Sigmoid colon (tissue), 7 donors: ENCODE results near the gene IPCEF1. TPM values are rescaled to one million over a fixed set of nuclear protein-coding genes. Genes with fewer than 3 reads are reported as not detected.
"Not testable (repeated sequence)": the region's sequence is repeated elsewhere in the genome, so short reads cannot be mapped to it uniquely, and the experiment has no call there.

Experiments
- DNase-seq: peaks from one replicate; pipeline ENCODE4 v3.0.0-alpha.2; 2019
- H3K27ac ChIP-seq, 4 donors: fragments of 200-600 bp; sonication (generic); one replicate each; pipeline ENCODE4 v1.5.1; 2016 to 2019; ENCODE audit warnings: mild to moderate bottlenecking in 1 of 4
- H3K27me3 ChIP-seq, 3 donors: fragments of 200-600 bp; sonication (generic); one replicate each; pipeline ENCODE4 v1.5.1; 2019; ENCODE audit warnings: mild to moderate bottlenecking in 1 of 3
- H3K36me3 ChIP-seq, 4 donors: fragments of 200-600 bp; sonication (generic); one replicate each; pipeline ENCODE4 v1.5.1; 2016 to 2019
- H3K4me1 ChIP-seq, 4 donors: fragments of 200-600 bp; sonication (generic); one replicate each; pipeline ENCODE4 v1.5.1; 2017 to 2019
- H3K4me3 ChIP-seq, 4 donors: fragments of 200-600 bp; sonication (generic); one replicate each; pipeline ENCODE4 v1.5.1; 2017 to 2019; ENCODE audit warnings: mild to moderate bottlenecking in 2 of 4, moderate library complexity in 1 of 4
- H3K9me3 ChIP-seq, 4 donors: fragments of 200-600 bp in 3 of 4; sonication (generic) in 3 of 4; one replicate each; pipeline versions ENCODE4 v1.5.1 to v1.6.1; 2013 to 2019
- EP300 ChIP-seq, 4 donors: sonication (generic); formaldehyde crosslinking; IDR thresholded peaks; one replicate each; pipeline ENCODE4 v1.6.1; 2017; ENCODE audit warnings: antibody characterized with exemption in 4 of 4
- POLR2A ChIP-seq, 2 donors: fragments of 450-650 bp; IDR thresholded peaks; one replicate each; pipeline ENCODE4 v1.6.1; 2016; ENCODE audit warnings: antibody characterized with exemption in 2 of 2, mild to moderate bottlenecking in 2 of 2, moderate library complexity in 2 of 2
- POLR2AphosphoS5 ChIP-seq, 4 donors: sonication (generic); formaldehyde crosslinking; IDR thresholded peaks; one replicate each; pipeline ENCODE4 v1.6.1; 2017; ENCODE audit warnings: antibody characterized with exemption in 4 of 4
- WGBS, 2 donors: extraction: QIAGEN DNeasy Blood & Tissue Kit; methylation state at CpG; one replicate each; pipeline ENCODE4 v1.1.7; 2013; 5-methylcytosine and 5-hydroxymethylcytosine counted together
- intact Hi-C: fragments of 100-400 bp; cut with DNase I; formaldehyde crosslinking; loops from one replicate; pipeline ENCODE4 v1.15.1; 2023
- polyA plus RNA-seq, 3 donors: library from polyadenylated mRNA; stranded (reverse); fragments of 200-250 nt; gene quantifications; one replicate each; pipeline ENCODE4 v1.2.3, GENCODE V29; 2013
- total RNA-seq, 4 donors: library from RNA; depleted of rRNA; stranded (reverse); fragments of >200 nt; gene quantifications; one replicate each; pipeline ENCODE4 v1.1.0, GENCODE V29; 2016
- TF ChIP-seq, protein P1 (sequence below), 4 experiments: fragments of 450-650 bp in 3 of 4; fragments of 200-600 bp in 1 of 4; IDR thresholded peaks; one replicate each; pipeline ENCODE4 v1.5.1; 2016 to 2019; ENCODE audit warnings: antibody characterized with exemption in 4 of 4, mild to moderate bottlenecking in 3 of 4, moderate library complexity in 2 of 4
- donor health status: healthy with polysubstance abuse.
- donor health status: Bipolar disorder and iron deficiency.
- donor health status: healthy.

The IPCEF1 gene
- total and polyA plus RNA-seq, 7 donors = 0.28 to 5.5 (median 0.71) TPM

DNA sequence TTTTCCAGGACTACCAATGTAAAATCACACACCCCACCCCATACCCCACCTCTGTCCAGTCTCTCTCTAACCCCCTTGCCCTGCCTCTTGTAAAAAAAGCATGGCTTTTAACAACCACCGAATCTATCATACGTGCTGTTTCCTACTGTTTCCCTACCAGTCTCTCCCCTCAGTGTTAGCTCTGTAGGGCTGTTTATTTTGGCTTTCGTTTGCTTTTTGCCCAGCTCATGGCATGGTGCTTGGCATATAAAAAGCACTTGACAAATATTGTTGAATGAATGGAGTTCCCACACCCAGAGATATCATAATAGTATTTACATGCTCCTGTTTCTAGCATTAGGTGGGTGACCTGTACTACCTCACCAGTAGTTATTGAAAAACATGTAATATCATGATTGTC lies 169.4 kb downstream of the IPCEF1 start:
- Histone ChIP-seq H3K27me3 (no peaks in the 10 kb centered on the region), H3K4me3 (no peak overlapping the region), H3K36me3 (no peaks in the 10 kb centered on the region), H3K27ac (no peak overlapping the region), H3K9me3 (no peaks in the 10 kb centered on the region), H3K4me1 (no peaks in the 10 kb centered on the region)
- 22 to 82% methylated on average over 3 of the region's 3 CpGs for WGBS, 2 donors
- TF ChIP-seq, protein P1, sequence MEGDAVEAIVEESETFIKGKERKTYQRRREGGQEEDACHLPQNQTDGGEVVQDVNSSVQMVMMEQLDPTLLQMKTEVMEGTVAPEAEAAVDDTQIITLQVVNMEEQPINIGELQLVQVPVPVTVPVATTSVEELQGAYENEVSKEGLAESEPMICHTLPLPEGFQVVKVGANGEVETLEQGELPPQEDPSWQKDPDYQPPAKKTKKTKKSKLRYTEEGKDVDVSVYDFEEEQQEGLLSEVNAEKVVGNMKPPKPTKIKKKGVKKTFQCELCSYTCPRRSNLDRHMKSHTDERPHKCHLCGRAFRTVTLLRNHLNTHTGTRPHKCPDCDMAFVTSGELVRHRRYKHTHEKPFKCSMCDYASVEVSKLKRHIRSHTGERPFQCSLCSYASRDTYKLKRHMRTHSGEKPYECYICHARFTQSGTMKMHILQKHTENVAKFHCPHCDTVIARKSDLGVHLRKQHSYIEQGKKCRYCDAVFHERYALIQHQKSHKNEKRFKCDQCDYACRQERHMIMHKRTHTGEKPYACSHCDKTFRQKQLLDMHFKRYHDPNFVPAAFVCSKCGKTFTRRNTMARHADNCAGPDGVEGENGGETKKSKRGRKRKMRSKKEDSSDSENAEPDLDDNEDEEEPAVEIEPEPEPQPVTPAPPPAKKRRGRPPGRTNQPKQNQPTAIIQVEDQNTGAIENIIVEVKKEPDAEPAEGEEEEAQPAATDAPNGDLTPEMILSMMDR (IDR thresholded peaks at IDR 0.05) = no peak
- TF ChIP-seq POLR2A (IDR thresholded peaks at IDR 0.05) = no peak
- no peak for TF ChIP-seq EP300 (IDR thresholded peaks at IDR 0.05)
- no peak for TF ChIP-seq POLR2AphosphoS5 (IDR thresholded peaks at IDR 0.05)
- intact Hi-C loops = no loop called here
- DNase-seq = no peak

DNA sequence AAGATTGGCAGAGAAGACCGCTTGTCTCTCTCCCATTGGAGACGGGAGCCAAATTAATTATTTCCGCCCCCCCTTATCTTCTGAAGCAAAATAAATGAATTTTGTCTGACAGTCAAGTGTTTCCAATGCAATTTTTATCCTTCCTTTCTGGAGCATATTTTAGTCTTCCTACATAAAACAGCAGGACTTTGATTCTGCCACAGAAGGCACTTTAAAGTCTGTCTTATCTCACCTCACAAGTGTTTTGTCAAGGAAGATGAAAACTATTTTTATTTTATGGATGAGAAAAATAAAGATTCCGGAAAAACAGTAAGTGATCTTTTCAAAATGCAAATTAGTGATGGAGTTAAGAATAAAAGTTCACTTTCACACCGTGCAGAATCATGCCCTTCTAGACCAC lies 177.2 kb downstream of the IPCEF1 start:
- no peak overlapping the region for H3K4me3 ChIP-seq
- peaks cover 0 to 2% (median 0%) of the 10 kb centered on the region in 4 donors for H3K9me3 ChIP-seq
- no peak overlapping the region for H3K27ac ChIP-seq
- intact Hi-C loops = no loop called here
- no peaks in the 10 kb centered on the region for H3K36me3 ChIP-seq
- no peaks in the 10 kb centered on the region for H3K27me3 ChIP-seq
- TF ChIP-seq, protein P1 (IDR thresholded peaks at IDR 0.05) = no peak
- no peak for TF ChIP-seq POLR2A (IDR thresholded peaks at IDR 0.05)
- no peak for TF ChIP-seq POLR2AphosphoS5 (IDR thresholded peaks at IDR 0.05)
- no peak for TF ChIP-seq EP300 (IDR thresholded peaks at IDR 0.05)
- H3K4me1 ChIP-seq = no peaks in the 10 kb centered on the region
- WGBS, 2 donors = 80 to 90% methylated on average over 5 of the region's 5 CpGs
- no peak for DNase-seq

DNA sequence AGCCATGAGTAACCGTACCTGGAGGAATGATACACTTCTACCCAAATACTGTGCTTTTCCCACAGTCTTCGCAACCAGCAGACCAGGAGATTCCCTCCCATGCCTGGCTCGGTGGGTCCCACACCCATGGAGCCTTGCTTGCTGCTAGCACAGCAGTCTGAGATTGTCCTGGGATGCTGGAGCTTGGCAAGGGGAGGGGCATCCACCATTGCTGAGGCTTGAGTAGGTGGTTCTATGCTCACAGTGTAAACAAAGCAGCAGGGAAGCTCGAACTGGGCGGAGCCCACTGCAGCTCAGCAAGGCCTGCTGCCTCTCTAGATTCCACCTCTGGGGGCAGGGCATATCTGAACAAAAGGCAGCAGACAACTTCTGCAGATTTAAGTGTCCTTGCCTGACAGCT lies 184.2 kb downstream of the IPCEF1 start:
- H3K4me3 ChIP-seq, H3K9me3 ChIP-seq, DNase-seq, H3K36me3 ChIP-seq, H3K27me3 ChIP-seq, H3K27ac ChIP-seq, H3K4me1 ChIP-seq, intact Hi-C loops: not testable (repeated sequence)
- 79 to 86% methylated on average over 5 of the region's 5 CpGs for WGBS, 2 donors

DNA sequence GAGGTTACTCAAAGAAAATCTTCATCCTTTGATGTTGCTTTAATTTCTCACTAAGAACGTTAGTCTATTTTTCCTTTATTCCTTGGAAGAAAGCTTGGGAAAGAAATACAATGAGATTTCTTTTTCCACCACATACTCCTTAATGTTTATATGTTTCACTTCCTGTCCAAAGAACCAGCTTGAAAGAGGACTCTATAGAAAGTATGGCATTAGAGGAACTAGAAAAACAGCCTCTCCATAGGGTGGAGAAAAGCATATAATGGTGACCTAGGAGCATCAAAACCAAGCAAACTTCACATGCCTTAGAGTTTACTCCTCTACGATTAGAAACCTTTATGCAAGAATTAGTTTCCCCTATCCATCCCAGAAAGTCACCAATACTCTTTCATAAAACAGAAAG lies 186.5 kb downstream of the IPCEF1 start:
- no peaks in the 10 kb centered on the region for H3K27me3 ChIP-seq
- no peak for DNase-seq
- H3K36me3 ChIP-seq = no peaks in the 10 kb centered on the region

DNA sequence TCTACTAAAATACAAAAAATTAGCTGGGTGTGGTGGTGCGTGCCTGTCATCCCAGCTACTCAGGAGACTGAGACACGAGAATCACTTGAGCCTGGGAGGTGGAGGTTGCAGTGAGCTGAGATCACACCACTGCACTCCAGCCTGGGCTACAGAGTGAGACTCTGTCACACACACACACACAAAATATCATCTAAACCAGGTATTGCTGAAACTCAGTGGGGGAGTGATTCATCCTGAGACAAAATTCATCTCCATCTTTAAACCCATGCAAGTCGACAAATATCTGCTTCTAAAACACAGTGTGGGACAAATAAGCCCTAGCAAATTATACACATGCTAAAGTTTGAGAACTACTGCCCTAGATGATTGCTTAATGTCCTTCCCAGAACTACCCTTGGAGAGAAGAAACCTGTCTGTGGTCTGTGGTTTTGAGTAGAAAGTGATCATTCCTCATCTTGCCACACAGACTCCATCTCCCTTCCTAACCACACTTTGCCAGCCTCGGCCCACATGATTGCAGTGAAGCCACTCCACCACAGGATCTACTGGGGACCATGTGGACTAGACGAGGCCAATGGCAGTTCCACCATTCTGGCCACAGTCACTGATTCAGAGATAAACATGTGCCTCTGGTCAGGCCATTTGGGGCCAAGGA lies 187.3 kb downstream of the IPCEF1 start:
- Histone ChIP-seq H3K9me3 (no peaks in the 10 kb centered on the region), H3K4me1 (peaks cover 0 to 10% (median 8%) of the 10 kb centered on the region in 4 donors), H3K4me3 (no peak overlapping the region), H3K27ac (no peak overlapping the region), H3K36me3 (no peaks in the 10 kb centered on the region), H3K27me3 (no peaks in the 10 kb centered on the region)
- intact Hi-C loops = no loop called here
- 75 to 91% methylated on average over 5 of the region's 5 CpGs for WGBS, 2 donors
- TF ChIP-seq, protein P1 (IDR thresholded peaks at IDR 0.05) = no peak
- TF ChIP-seq EP300 (IDR thresholded peaks at IDR 0.05) (no peak), POLR2AphosphoS5 (IDR thresholded peaks at IDR 0.05) (no peak), POLR2A (IDR thresholded peaks at IDR 0.05) (no peak)
- no peak for DNase-seq

More for the DNA sequence above, 186.5 kb downstream of the IPCEF1 start:
- Histone ChIP-seq H3K4me3 (no peak overlapping the region), H3K27ac (no peak overlapping the region), H3K4me1 (peaks cover 0 to 5% (median under 1%) of the 10 kb centered on the region in 4 donors), H3K9me3 (no peaks in the 10 kb centered on the region)
- intact Hi-C loops = no loop called here
- TF ChIP-seq EP300 (IDR thresholded peaks at IDR 0.05) (no peak), POLR2AphosphoS5 (IDR thresholded peaks at IDR 0.05) (no peak), POLR2A (IDR thresholded peaks at IDR 0.05) (no peak)
- TF ChIP-seq, protein P1 (IDR thresholded peaks at IDR 0.05) = no peak
- 79 to 88% methylated on average over 2 of the region's 2 CpGs for WGBS, 2 donors
